OCI-LY3 (cell line): ENCODE measurements around the gene TRIM63.

Source experiments
- H2AFZ ChIP-seq: fragments of 200-600, 300-600 bp; shearing (Covaris generic); 2 replicates; pipeline ENCODE4 v1.6.0; 2014; ENCODE audit warnings: antibody characterized with exemption, low read depth, low read length
- H3K27ac ChIP-seq: fragments of 200-600, 300-600 bp; sonication (generic); 2 replicates; pipeline ENCODE4 v1.5.1; 2014; ENCODE audit warnings: mild to moderate bottlenecking, low read length, moderate library complexity, mixed read lengths
- H3K27me3 ChIP-seq: fragments of 200-600, 300-600 bp; sonication (generic); 2 replicates; pipeline ENCODE4 v1.6.1; 2014; ENCODE audit warnings: low read depth, low read length, mixed read lengths
- H3K36me3 ChIP-seq: fragments of 200-600, 300-600 bp; sonication (generic); replicated peaks from 2 replicates; pipeline ENCODE3; 2014; ENCODE audit warnings: low read depth, low read length, mixed read lengths
- H3K4me1 ChIP-seq: fragments of 300-600, 200-600 bp; sonication (generic); 2 replicates; pipeline ENCODE4 v1.6.1; 2014; ENCODE audit warnings: low read length, mixed read lengths
- H3K4me2 ChIP-seq: fragments of 200-600, 300-600 bp; sonication (generic); 2 replicates; pipeline ENCODE4 v1.6.1; 2014; ENCODE audit warnings: low read length, mixed read lengths
- H3K4me3 ChIP-seq: fragments of 300-600, 200-600 bp; sonication (generic); 2 replicates; pipeline ENCODE4 v1.5.1; 2014; ENCODE audit warnings: antibody characterized with exemption, mild to moderate bottlenecking, low read length, moderate library complexity
- H3K79me2 ChIP-seq: fragments of 300-600, 200-600 bp; shearing (Covaris generic); 2 replicates; pipeline ENCODE4 v1.6.1; 2014; ENCODE audit warnings: mild to moderate bottlenecking, low read length, mixed read lengths
- H3K9ac ChIP-seq: fragments of 300-600, 200-600 bp; shearing (Covaris generic); 2 replicates; pipeline ENCODE4 v1.6.0; 2014; ENCODE audit warnings: mild to moderate bottlenecking, low read length, moderate library complexity
- H3K9me3 ChIP-seq: fragments of 200-600, 300-600 bp; shearing (Covaris generic); 2 replicates; pipeline ENCODE4 v1.6.1; 2014; ENCODE audit warnings: low read length, mixed read lengths; ENCODE audit not compliant: insufficient read depth
- H4K20me1 ChIP-seq: fragments of 200-600, 300-600 bp; sonication (generic); 2 replicates; pipeline ENCODE4 v1.6.1; 2016; ENCODE audit warnings: low read length, mixed read lengths; ENCODE audit not compliant: insufficient read depth
- CTCF ChIP-seq: fragments of 200-600, 300-600 bp; sonication (generic); IDR thresholded peaks from 2 replicates; pipeline ENCODE4 v1.5.1; 2014; ENCODE audit warnings: antibody characterized with exemption, low read length, low read depth
- EZH2phosphoT487 ChIP-seq: fragments of 200-600 bp; shearing (Covaris generic); IDR thresholded peaks from 2 replicates; pipeline ENCODE4 v1.6.1; 2018; ENCODE audit warnings: antibody characterized with exemption, mixed run types, low read depth

The TRIM63 gene

GRCh38 chr1:26010825-26011224 is 56.6 kb downstream of the TRIM63 start:
- Histone ChIP-seq H3K79me2 (no peaks in the 10 kb centered on the region), H3K4me2 (no peak overlapping the region), H3K36me3 (no peaks in the 10 kb centered on the region), H3K9me3 (no peaks in the 10 kb centered on the region), H3K27ac (no peak overlapping the region), H3K4me1 (no peaks in the 10 kb centered on the region), H3K4me3 (no peak overlapping the region), H3K27me3 (no peaks in the 10 kb centered on the region), H3K9ac (no peak overlapping the region), H2AFZ (no peak overlapping the region), H4K20me1 (no peaks in the 10 kb centered on the region)
- TF ChIP-seq CTCF = no peak
- TF ChIP-seq EZH2phosphoT487 = no peak

- H2AFZ ChIP-seq = no peak overlapping the region
- no peak overlapping the region for H3K9ac ChIP-seq
- no peaks in the 10 kb centered on the region for H4K20me1 ChIP-seq
- no peak overlapping the region for H3K4me3 ChIP-seq
- no peak overlapping the region for H3K27ac ChIP-seq
- H3K9me3 ChIP-seq = no peaks in the 10 kb centered on the region
- H3K36me3 ChIP-seq = no peaks in the 10 kb centered on the region
- no peaks in the 10 kb centered on the region for H3K27me3 ChIP-seq
- H3K79me2 ChIP-seq = no peaks in the 10 kb centered on the region
- H3K4me2 ChIP-seq = no peak overlapping the region
- TF ChIP-seq EZH2phosphoT487 (no peak), CTCF (no peak)
- no peaks in the 10 kb centered on the region for H3K4me1 ChIP-seq
These were observed 57.5 kb downstream of the TRIM63 start for GRCh38 chr1:26009796-26010447.

- Histone ChIP-seq H3K79me2 (no peaks in the 10 kb centered on the region), H3K27ac (no peak overlapping the region), H3K9ac (no peak overlapping the region), H3K4me1 (no peaks in the 10 kb centered on the region), H3K9me3 (no peaks in the 10 kb centered on the region), H3K36me3 (no peaks in the 10 kb centered on the region), H3K27me3 (no peaks in the 10 kb centered on the region), H3K4me2 (no peak overlapping the region), H3K4me3 (no peak overlapping the region), H2AFZ (no peak overlapping the region), H4K20me1 (no peaks in the 10 kb centered on the region)
- TF ChIP-seq EZH2phosphoT487 (no peak), CTCF (no peak)
These were observed 60.7 kb downstream of the TRIM63 start for GRCh38 chr1:26006710-26007109.

- no peaks in the 10 kb centered on the region for H3K36me3 ChIP-seq
- no peaks in the 10 kb centered on the region for H3K27me3 ChIP-seq
- no peak overlapping the region for H3K27ac ChIP-seq
- no peaks in the 10 kb centered on the region for H3K9me3 ChIP-seq
- TF ChIP-seq CTCF = no peak
- TF ChIP-seq EZH2phosphoT487 = no peak
- H3K4me1 ChIP-seq = no peaks in the 10 kb centered on the region
- no peaks in the 10 kb centered on the region for H3K79me2 ChIP-seq
- H3K4me3 ChIP-seq = no peak overlapping the region
- no peaks in the 10 kb centered on the region for H4K20me1 ChIP-seq
- no peak overlapping the region for H3K9ac ChIP-seq
- H3K4me2 ChIP-seq = no peak overlapping the region
- H2AFZ ChIP-seq = no peak overlapping the region
These were observed 61.9 kb downstream of the TRIM63 start for GRCh38 chr1:26005434-26006105.
